Stimulated activated CD4-positive, alpha-beta T cell treated with anti-CD3 and anti-CD28 coated beads, Interleukin-15, amount 100 ng/mL, for 1 hour (primary cell): ENCODE measurements around the gene POPDC2.
A peak's percentile ranks its signal among the peaks of the same experiment; 100 is the strongest.
"Not testable (repeated sequence)": the region's sequence is repeated elsewhere in the genome, so short reads cannot be mapped to it uniquely, and the experiment has no call there.

ENCODE experiments used
- DNase-seq, 2 donors: peaks; one replicate each; pipeline ENCODE4 v3.0.0-alpha.2; 2020; ENCODE audit warnings: low read depth in 1 of 2, low spot score in 1 of 2

The POPDC2 gene, protein sequence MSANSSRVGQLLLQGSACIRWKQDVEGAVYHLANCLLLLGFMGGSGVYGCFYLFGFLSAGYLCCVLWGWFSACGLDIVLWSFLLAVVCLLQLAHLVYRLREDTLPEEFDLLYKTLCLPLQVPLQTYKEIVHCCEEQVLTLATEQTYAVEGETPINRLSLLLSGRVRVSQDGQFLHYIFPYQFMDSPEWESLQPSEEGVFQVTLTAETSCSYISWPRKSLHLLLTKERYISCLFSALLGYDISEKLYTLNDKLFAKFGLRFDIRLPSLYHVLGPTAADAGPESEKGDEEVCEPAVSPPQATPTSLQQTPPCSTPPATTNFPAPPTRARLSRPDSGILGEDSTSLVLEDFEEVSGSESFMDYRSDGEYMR

DNA sequence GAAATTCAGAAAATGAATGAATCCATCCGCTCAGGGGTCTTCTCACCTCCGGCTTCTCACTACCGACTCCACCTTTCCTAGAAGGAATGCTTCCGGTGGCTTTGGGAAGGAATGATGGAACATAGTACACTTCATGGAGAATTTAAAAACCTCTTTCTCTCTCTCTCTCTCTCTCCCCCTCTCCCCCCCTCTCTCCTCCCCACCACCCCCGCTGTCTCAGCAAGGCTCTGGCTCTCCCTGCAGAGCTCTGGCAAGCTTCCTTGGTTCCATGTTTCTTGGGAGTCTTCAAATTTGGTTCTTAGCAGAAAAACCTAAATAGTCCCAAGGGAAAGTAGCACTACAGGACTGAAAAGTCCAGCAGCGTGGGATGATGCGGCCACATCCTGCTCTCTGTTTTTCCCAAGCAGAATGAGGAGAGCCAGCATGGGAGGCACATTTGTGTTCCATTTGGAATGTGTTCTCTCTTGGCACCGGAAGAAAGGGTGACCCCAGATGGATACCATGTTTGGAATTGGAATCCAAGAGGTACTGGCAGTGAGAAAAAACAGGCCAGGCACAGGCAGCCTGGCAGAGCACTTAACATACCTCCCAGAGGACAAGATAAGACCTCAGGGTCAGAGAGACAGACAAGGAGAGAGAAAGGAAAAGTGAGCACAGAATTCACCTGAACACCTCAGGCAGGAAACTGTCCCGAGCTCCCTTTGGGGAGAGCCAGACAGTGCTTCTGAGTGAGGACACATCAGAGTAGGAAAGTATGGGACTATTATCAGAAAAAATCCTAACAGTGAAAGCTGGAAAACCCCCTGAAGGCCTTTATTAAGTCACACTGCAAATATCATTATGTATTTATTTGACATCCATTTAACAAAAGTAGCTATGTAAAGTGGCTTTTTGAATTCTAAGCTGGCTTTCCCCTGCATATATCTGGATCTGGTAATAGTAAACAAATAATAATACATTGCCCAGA, at the start of gene POPDC2:
POPDC2 (minus strand) TSS at position 116 of the 967 bp plus-strand sequence. CDS start 166 bp downstream, outside the sequence.
- no peak for DNase-seq

DNA sequence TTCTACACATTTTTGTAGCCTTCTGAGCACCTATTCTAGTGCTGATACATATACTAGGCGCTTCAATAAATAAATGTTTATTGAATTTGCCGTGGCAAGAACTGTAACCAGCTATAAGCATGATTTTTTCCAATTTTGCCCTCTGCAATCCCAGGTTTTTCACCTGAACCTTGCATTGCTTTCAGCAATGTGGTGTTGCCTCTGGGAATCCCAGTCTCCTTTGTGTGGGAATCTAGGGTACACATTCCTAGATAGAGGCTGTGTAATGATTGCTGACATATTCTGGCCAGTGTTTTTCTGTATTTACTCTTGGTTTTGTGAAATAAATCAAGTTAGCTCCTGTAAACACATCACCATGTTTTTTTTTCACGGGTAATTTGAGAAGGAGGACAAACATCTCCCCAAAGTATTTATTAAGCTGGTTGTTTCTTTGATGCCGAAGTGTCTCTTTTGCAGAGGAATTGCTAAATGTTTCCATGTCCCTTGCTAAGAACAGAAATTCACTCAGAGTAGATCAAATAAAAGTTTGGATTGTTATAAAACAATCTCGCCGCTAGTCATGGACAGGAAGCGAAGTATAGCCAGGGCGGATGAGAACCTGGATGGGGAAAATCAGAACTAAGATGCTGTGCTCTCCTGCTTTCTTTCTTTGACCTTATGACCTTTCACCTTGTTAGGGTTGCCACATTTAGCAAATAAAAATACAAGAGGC, 43.6 kb upstream of the POPDC2 start:
- DNase-seq = no peak

DNA sequence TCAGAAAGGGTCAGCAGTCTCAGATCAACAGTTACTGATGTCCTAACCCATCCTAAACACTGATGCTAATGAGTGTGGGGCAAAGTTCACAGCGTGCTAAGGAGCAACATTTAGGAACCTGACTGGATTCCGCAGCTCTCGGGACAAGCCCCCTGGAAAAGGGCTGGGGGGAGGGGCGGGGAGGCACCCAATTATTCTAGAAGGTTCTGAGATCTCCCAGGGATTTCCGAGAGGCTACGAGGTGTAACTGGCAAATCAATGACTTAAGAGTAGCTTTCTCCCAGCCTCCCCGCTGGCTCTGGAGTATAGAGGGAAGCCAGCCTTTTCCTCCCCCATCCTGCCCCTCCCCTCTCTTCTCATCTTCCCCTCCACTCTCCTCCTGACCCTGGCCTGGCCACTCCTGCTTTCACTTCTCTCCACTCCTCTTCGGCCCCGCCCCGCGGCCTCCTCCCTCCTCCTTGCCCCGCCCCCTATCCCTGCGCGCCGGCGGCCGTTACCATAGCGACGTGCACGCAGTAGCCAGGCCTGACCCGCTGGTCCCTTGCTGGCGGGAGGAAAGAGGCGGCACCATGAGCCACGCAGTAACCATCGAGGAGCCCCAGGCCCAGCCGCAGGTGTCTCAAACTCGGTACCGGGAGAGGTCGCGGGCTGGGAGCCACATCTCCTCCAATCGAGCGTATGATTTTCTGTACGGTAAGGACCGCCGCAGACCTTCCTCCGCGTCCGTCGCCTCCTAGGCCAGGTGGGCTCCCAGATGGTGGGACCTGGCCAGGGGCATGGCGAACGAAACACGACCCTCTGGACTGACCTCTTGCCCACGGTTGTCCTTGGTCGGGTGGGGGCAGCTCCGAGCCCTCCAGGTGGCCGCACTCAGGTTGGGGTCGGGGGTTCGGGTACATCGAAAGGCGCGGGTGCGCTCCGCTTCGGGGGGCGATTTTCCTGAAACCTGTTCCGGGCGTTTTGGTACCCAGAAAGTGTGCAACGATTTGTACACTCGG, 42.4 kb upstream of the POPDC2 start, which contains the start of gene CFAP91:
CFAP91 (plus strand) TSS at position 493 of the 998 bp plus-strand sequence; CDS start at position 570, 77 bp downstream.
- DNase-seq = peak; percentile 54 to 65

DNA sequence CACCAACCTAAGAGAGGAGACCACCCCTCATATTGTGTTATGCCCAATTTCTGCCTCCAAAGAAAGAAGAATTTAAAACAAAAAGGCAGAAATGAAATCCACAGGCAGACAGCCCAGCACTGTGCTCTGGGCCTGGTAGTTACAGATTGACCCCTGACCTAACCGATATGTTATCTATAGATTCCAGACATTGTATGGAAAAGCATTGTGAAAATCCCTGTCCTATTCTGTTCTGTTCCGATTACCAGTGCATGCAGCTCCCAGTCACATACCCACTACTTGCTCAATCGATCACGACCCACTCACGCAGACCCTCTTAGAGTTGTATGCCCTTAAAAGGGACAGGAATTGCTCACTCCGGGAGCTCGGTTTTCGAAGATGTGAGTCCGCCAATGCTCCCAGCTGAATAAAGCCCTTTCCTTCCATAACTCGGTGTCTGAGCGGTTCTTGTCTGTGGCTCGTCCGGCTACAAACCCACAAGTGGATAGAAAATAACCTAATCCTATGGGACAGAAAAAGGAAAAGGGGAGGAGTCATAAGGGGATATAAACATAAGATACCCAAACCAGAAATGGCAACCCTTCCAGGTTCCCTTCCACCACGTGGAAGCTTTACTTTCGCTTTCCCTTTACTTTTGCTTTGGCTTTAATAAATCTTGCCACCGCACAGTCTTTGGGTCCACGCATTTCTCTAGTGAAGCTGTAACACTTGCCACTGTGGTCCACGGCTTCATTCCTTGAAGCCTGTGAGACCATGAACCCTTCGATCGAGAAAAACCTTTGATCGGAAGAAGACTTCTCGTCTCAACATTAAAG, 40.7 kb upstream of the POPDC2 start:
- DNase-seq = no peak

DNA sequence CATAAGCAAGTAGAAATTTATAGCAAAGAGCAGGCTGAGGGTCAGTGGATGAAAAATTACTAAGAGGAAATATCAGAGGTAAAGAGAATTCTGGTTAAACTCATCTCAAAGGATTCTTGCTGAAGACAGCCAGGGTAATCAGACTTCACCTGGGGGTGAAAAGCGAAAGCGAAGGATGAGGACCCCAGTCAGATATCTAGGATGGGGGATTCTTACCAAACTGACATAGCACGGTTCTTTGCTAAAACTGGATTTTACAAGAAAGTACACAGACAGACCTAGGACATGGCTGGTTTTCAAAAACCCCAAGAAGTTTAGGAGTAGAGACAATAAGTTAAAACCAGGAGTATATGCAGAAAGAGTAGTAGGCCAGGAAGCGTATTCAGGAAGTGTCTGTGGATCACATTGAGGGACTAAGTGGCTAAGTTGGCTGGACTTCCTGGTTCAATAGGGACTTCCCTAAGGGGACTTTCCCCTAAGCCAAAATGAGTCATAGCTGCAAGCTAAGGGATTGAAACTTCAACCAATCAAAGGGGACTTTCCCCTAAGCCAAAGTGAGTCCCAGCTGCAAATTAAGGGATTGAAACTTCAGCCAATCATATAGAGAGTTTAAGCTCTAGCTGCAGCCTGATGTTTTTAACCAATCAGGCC, 40.0 kb upstream of the POPDC2 start:
- DNase-seq = no peak

DNA sequence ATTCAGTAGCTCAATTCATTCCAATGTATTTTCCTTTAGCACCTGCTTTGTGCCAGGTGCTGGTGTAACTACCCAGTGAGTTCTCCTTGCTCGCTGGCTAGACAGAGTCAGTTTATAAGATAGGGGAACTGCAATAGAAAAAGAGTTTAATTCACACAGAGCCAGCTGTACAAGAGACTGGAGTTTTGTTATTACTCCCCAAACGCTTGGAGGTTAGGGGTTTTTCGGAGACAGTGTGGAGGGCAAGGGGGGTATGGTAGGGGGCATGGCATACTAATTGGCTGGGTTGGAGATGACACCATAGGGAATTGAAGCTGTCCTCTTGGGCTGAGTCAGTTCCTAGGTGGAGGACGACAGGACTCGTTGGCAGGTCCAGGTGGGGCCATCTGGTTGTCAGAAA, 37.0 kb upstream of the POPDC2 start:
- no peak for DNase-seq

DNA sequence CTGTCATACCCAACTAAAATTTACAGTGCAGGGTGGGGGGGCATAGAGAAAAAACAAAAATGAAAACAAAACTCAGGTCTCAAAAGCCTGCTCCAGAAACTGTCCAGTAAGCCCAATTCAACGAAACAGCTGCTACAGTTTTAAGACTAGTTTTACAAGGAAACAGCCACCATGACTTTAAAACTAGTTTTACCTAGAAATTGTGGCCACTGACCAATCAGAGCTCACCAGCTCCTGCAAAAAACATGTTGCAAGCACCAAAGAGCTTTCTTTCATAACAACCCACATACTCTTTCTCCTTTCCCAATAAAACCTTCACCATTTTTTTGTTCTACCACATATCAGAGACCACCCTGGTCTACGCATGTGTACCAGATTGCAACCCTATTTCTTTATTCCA, 35.1 kb upstream of the POPDC2 start:
- no peak for DNase-seq

DNA sequence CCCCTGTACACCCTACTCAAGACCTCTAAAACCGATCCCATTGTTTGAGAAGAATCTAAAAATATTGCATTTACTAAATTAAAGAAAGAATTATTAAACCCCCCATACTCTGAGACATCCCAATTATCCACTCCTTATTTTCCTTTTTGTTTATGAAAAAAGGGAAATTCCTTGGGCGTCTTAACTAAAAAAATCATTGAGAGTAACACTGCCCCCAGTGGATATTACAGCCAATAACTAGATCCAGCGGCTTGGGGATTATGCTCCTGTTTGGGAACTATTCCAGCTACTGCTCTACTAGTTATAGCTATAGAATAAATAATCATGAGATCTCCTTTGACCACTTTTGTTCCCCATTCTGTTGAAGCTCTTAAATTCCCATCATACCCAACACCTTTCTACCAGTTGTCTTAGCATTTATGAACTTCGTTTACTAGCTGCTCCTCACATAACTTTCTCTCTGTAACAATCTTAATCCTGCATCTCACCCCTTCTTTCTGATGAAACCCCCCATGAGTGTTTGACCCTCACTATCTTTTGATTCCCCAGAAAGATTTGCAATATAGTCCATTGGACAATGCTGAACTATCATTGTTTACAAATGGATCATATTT, 29.8 kb upstream of the POPDC2 start:
- DNase-seq = no peak

DNA sequence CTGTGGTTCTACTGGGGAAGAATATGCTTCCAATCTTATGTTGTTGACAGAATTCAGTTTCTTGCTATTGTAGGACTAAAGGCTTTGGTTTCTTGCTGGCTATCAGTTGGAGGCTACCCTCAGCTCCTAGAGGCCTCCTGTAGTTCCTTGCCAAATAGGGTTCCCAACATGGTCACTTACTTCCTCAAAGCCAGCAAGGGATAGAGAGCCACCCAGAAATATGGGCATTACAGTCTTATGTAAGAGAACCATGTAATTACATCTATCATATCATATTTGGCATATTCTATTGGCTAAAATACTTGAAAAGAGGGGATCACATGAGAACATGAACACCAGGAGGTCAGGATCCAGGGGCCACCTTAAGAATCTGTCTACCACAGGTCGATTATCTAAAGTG, 23.0 kb upstream of the POPDC2 start:
- DNase-seq = no peak

DNA sequence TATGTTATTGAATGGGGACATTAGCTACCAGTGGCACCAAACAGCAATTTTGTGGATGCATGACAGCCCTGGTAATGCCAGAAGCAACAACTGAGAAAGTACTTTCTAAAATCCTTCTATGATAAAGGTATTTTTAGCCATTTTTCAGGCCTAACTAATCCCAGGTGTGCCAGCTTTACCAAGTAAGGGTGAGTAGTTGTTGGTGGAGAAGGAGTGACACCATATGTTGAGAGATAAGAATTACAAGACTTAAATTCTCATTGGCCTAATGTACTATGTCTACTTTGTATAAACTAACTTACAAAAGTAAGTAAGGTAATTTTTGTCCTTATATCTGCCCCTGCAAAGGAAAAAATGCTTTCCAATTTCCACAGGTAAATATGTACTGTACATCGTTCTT, 20.9 kb upstream of the POPDC2 start:
- DNase-seq = no peak

DNA sequence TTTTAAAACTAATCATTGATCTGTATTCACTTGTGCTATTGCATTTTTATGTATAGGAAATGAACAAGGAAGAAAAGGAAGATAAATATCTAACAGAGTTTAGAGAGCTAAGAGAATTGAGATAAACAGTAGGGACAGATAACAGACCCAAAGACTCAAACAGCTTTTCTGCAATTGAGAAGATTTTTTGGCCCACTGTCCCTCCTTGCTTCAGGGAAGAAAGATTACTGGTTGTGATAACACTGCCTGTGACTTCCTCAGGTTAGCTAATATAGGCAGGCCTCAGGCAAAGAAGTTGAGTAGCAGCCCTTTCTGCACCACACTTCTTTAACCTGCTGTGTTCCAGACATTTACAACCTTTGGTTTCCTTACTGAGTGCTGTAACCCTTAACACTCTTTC, 19.5 kb upstream of the POPDC2 start:
- no peak for DNase-seq

DNA sequence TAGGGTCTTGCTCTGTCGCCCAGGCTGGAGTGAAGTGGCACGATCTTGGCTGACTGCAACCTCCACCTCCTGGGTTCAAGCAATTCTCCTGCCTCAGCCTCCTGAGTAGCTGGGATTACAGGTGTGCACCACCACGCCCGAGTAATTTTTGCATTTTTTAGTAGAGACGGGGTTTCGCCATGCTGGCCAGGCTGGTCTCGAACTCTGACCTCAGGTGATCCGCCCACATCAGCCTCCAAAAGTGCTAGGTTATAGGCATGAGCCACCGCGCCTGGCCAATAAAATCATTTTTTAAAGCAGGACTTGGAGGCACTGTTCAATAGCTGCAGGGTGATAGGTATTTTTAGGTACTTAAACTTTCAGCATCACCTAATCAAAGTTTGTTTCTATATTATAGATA, 17.8 kb upstream of the POPDC2 start:
- not testable (repeated sequence) for DNase-seq

DNA sequence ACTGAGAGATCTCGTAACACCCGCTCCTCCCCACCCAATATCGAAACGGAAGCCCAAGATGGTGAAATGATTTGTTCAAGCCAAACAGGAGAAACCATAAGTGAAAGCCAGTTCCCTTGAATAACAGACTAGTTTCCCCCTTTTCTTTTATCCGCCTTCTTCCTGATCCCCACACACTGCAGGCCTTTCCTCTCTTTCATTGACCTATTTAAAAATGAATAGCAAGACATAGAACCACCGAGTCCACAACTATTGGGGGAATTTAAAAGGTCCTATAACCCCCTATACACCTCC, 17.2 kb upstream of the POPDC2 start:
- DNase-seq = no peak

DNA sequence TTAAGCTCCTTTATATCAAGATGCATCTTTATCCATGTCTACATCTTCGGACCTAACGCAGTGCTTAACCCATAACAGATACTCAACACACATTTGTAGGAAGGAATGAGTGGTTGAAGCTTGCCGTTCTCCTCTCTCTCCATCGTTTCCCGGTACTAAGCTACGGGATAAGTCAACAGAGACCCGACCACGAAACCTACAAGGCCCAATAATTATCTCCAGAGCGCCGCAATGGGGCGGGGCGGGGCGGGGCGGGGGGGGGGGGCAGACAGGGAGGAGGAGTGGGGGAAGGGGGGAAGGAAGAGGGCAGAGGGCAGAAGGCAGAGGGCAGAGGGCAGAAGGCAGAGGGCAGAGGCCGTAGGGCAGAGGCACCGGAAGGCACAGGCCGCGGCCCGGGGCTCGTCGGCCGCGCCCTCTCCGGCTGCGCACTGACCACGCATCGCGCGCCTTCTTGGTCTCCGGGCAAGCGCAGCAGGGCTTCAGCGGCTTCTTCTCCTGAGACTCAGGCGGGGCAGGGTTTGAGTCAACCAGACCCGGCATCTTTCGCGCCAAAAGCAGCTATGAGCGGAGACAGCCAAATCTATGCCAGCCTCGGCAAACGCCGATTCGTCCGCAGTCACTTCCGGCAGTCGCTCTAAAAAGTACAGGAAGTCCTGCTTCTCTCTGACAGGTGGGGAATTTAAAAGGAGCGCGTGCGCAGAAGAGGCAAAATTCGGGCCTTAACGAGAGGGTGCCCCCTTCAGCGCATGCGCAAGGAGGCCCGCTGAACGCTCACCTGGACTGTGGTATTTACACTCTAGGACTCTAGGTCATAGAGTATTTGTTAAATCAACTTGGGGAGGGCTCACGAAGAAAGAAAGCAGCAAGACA, 16.6 kb upstream of the POPDC2 start, which contains the start of gene COX17:
COX17 (minus strand) TSS at position 636 of the 870 bp plus-strand sequence; CDS start at position 540, 96 bp downstream.
- peak; percentile 89 to 90 for DNase-seq

DNA sequence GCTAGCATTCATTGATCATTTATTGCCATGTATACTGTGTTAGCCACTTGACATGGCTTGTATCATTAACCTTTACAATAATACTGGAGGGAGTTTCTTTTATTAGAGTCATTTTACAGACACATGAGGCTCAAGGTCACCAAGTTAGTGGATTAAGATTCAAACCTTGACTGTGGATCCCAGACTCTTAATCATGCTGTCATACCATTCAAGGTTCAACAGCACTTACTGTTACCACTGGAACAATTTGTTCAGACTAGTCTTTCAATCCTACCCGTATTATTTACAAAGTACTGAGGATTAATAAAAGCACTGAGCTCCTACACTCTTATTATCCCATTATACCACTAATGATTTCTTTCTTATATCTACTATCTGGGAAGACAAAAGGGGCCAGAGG, 15.6 kb upstream of the POPDC2 start:
- no peak for DNase-seq

DNA sequence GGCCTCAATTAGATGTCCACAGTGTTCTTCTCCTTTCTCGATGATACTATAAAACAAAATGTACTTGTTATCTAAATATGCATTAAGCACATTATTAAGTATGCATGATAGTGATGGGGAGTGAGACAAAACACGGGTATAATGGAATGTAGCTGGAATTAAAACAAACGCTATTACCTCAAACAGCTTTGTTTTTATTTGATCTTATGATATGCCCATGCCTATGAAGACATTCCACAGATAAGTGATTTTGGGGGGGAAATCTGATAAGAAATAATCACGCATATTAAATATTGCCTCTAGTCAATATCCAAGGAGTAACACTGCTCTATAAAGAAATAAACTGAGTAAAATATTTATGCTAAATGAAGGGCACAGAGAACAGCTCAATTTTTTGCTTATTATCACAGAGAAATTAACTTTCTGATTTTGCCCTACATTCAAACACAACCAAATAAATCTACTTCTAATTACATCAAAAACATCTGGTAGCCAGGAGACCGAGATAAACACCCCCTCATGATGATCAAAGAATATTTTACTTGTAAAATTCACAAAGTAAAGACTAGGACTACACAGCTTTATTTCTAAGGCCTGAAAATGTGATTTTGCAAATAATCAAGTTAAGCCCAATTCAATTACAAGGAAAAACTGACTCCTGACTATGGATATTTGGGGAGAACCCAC, 14.9 kb upstream of the POPDC2 start:
- DNase-seq = no peak

DNA sequence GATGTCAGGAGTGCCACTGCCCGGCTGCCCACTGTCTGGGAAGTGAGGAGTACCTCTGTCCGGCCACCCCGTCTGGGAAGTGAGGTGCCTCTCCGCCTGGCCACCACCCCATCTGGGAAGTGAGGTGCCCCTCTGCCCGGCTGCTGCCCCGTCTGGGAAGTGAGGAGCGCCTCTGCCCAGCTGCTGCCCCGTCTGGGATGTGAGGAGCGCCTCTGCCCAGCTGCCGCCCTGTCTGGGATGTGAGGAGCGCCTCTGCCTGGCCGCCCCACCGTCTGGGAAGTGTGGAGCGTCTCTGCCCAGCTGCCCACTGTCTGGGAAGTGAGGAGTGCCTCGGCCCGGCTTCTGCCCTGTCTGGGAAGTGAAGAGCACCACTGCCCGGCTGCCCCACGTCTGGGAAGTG, 13.5 kb upstream of the POPDC2 start:
- DNase-seq = no peak
